ENCODE results near the gene INPP4B. TPM values are rescaled to one million over a fixed set of nuclear protein-coding genes. Genes with fewer than 3 reads are reported as not detected.

INPP4B gene
- total RNA-seq, 1 experiment from 2014 or later, result 25.2 TPM

GRCh38 chr4:142372530-142373260 is 473.4 kb downstream of the INPP4B start:
- no peaks in the 10 kb centered on the region for H3K27me3 ChIP-seq
- H3K4me3 ChIP-seq, result no peak overlapping the region
- no peaks in the 10 kb centered on the region for H3K36me3 ChIP-seq
- H3K9me3 ChIP-seq (replicated peaks), result no peaks in the 10 kb centered on the region
- DNase-seq, result no peak
- H3K27ac ChIP-seq, result no peak overlapping the region
- H3K4me1 ChIP-seq, result peaks cover 5% of the 10 kb centered on the region; the same call in 1 of the 2 replicates

DNA sequence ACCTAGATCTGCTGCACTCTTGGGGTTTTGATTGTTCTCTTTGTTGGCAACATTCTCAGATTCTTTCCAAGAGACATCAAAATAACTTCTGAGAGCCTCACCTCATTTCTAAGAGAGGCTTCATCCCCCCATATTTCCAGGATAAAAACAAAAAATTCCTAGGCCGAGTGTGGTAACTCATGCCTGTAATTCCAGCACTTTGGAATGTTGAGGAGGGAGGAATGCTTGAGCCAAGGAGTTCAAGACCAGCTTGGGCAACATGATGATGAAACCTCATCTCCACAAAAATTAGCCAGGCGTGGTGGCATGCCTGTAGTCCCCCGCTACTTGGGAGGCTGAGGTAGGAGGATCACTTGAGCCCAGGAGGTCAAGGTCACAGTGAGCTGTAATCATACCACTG is 477.0 kb downstream of the INPP4B start:
- no peaks in the 10 kb centered on the region for H3K36me3 ChIP-seq
- no peaks in the 10 kb centered on the region for H3K9me3 ChIP-seq (replicated peaks)
- H3K27ac ChIP-seq, result no peak overlapping the region
- H3K4me1 ChIP-seq, result peaks cover 5% of the 10 kb centered on the region; the same call in 1 of the 2 replicates
- no peaks in the 10 kb centered on the region for H3K27me3 ChIP-seq
- no peak for DNase-seq
- H3K4me3 ChIP-seq, result no peak overlapping the region

- no peaks in the 10 kb centered on the region for H3K27me3 ChIP-seq
- H3K4me3 ChIP-seq, result no peak overlapping the region
- no peak overlapping the region for H3K27ac ChIP-seq
- H3K4me1 ChIP-seq, result no peaks in the 10 kb centered on the region; the same call in 1 of the 2 replicates
- H3K9me3 ChIP-seq (replicated peaks), result no peaks in the 10 kb centered on the region
- DNase-seq, result no peak
- H3K36me3 ChIP-seq, result no peaks in the 10 kb centered on the region
These were observed 478.5 kb downstream of the INPP4B start for GRCh38 chr4:142367418-142368180.

GRCh38 chr4:142366769-142367181 is 479.3 kb downstream of the INPP4B start:
- Histone ChIP-seq H3K9me3 (replicated peaks) (no peaks in the 10 kb centered on the region), H3K4me3 (no peak overlapping the region), H3K36me3 (no peaks in the 10 kb centered on the region), H3K27me3 (no peaks in the 10 kb centered on the region), H3K27ac (no peak overlapping the region), H3K4me1 (no peaks in the 10 kb centered on the region; the same call in 1 of the 2 replicates)
- no peak for DNase-seq

DNA sequence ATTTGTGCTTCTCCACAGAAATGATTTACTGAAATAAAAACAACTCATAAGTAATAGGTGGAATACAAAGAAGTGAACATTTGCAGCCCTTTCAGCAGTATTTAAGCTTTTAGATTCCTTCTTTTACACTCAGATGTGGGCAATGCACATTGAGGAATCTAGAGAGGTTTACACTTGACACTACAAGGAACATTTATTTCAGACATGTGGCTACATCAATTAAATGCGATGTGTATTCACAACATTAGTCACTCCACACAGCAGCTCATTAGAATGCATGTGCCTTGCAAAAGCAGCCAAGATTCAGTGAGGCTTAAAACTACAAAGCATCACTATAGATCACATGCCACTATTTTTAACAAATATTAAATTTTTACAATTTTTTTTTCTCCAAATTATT is 480.7 kb downstream of the INPP4B start:
- Histone ChIP-seq H3K4me3 (no peak overlapping the region), H3K9me3 (replicated peaks) (no peaks in the 10 kb centered on the region), H3K4me1 (no peaks in the 10 kb centered on the region; the same call in 1 of the 2 replicates), H3K36me3 (no peaks in the 10 kb centered on the region), H3K27ac (no peak overlapping the region), H3K27me3 (no peaks in the 10 kb centered on the region)
- DNase-seq, result no peak

DNA sequence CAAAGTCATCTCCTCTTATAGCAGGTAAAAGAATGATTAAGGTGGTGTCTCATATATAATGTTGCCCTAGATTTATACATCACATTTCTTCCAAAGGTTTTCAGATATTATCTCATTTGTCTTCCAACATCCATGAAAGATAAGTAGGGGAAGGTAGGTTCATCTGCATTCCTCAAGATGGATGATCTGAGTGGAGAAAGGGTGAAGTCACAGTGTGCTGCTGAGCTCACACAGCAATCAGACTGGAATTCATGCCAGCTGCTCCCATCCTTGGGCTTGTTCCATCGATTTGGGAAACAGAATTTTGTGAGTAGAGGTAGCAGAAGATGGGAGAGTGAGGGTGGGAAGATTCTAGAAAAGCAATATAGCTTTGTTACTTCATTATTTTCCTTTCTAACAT is 482.4 kb downstream of the INPP4B start:
- no peak overlapping the region for H3K4me3 ChIP-seq
- H3K27ac ChIP-seq, result no peak overlapping the region
- no peaks in the 10 kb centered on the region for H3K9me3 ChIP-seq (replicated peaks)
- no peaks in the 10 kb centered on the region; the same call in 1 of the 2 replicates for H3K4me1 ChIP-seq
- H3K27me3 ChIP-seq, result no peaks in the 10 kb centered on the region
- no peak for DNase-seq
- H3K36me3 ChIP-seq, result no peaks in the 10 kb centered on the region

DNA sequence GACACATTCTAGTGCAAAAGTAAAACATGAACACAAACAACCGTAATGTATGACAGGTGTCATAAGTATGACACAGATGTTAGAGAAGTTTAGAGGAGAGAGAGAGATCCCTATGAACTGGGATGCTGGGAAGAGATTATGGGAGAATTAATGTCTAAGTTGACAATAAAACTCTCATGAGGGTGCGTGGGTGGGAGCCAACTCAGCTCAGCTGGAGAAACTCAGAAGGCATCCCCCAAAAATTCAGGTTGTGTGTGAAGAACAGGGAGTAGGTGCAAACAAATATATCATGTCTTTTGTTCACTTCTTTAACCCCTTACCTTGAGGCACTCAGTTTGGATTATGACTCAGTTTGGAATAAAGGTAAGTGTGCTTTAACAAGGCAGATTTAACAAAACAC is 484.1 kb downstream of the INPP4B start:
- H3K27ac ChIP-seq, result no peak overlapping the region
- H3K27me3 ChIP-seq, result no peaks in the 10 kb centered on the region
- no peaks in the 10 kb centered on the region; the same call in 1 of the 2 replicates for H3K4me1 ChIP-seq
- DNase-seq, result no peak
- H3K4me3 ChIP-seq, result no peak overlapping the region
- no peaks in the 10 kb centered on the region for H3K9me3 ChIP-seq (replicated peaks)
- H3K36me3 ChIP-seq, result no peaks in the 10 kb centered on the region

DNA sequence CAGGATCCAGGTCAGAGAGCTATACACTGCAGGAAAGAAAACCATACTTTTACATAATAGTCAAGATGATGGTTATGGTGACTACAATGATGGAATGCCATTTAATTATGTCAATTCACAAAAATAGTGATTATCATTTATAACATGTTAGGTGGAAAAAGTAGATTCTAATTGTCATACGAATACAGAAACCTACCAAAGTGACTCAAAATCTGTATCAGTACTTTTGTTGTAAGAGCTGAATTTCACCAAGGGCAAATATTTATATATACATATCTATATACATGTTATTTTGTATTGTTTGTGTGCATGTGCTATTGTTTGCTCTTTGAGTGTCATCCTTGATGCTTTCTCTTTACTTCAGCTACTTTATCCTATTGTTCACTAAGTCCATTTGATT is 485.4 kb downstream of the INPP4B start:
- DNase-seq, result no peak
- Histone ChIP-seq H3K27ac (no peak overlapping the region), H3K4me1 (no peaks in the 10 kb centered on the region; the same call in 1 of the 2 replicates), H3K9me3 (replicated peaks) (no peaks in the 10 kb centered on the region), H3K4me3 (no peak overlapping the region), H3K36me3 (no peaks in the 10 kb centered on the region), H3K27me3 (no peaks in the 10 kb centered on the region)

GRCh38 chr4:142358656-142359055 is 487.4 kb downstream of the INPP4B start:
- no peak for DNase-seq
- no peak overlapping the region for H3K27ac ChIP-seq
- no peaks in the 10 kb centered on the region for H3K9me3 ChIP-seq (replicated peaks)
- H3K4me3 ChIP-seq, result no peak overlapping the region
- no peaks in the 10 kb centered on the region for H3K27me3 ChIP-seq
- no peaks in the 10 kb centered on the region; the same call in 1 of the 2 replicates for H3K4me1 ChIP-seq
- H3K36me3 ChIP-seq, result no peaks in the 10 kb centered on the region

- H3K9me3 ChIP-seq (replicated peaks), result no peaks in the 10 kb centered on the region
- peaks cover 8% of the 10 kb centered on the region for H3K4me1 ChIP-seq
- no peak overlapping the region for H3K4me3 ChIP-seq
- no peak for DNase-seq
- H3K27ac ChIP-seq, result no peak overlapping the region
- H3K36me3 ChIP-seq, result no peaks in the 10 kb centered on the region
- H3K27me3 ChIP-seq, result no peaks in the 10 kb centered on the region
These were observed 489.3 kb downstream of the INPP4B start for GRCh38 chr4:142356801-142357200.

- DNase-seq, result no peak
- Histone ChIP-seq H3K4me1 (peaks cover 12% of the 10 kb centered on the region), H3K9me3 (replicated peaks) (no peaks in the 10 kb centered on the region), H3K36me3 (no peaks in the 10 kb centered on the region), H3K27me3 (no peaks in the 10 kb centered on the region), H3K27ac (no peak overlapping the region), H3K4me3 (no peak overlapping the region)
These were observed 489.9 kb downstream of the INPP4B start for GRCh38 chr4:142356118-142356759.

- H3K4me1 ChIP-seq, result peaks cover 19% of the 10 kb centered on the region
- no peak overlapping the region for H3K27ac ChIP-seq
- no peak overlapping the region for H3K4me3 ChIP-seq
- no peaks in the 10 kb centered on the region for H3K36me3 ChIP-seq
- H3K9me3 ChIP-seq (replicated peaks), result no peaks in the 10 kb centered on the region
- DNase-seq, result no peak
- no peaks in the 10 kb centered on the region for H3K27me3 ChIP-seq
These were observed 490.6 kb downstream of the INPP4B start for GRCh38 chr4:142355421-142355930.

- Histone ChIP-seq H3K27ac (no peak overlapping the region), H3K4me1 (peaks cover 24% of the 10 kb centered on the region), H3K27me3 (no peaks in the 10 kb centered on the region), H3K4me3 (no peak overlapping the region), H3K9me3 (replicated peaks) (no peaks in the 10 kb centered on the region), H3K36me3 (no peaks in the 10 kb centered on the region)
- no peak for DNase-seq
These were observed 491.2 kb downstream of the INPP4B start for GRCh38 chr4:142354794-142355420.

DNA sequence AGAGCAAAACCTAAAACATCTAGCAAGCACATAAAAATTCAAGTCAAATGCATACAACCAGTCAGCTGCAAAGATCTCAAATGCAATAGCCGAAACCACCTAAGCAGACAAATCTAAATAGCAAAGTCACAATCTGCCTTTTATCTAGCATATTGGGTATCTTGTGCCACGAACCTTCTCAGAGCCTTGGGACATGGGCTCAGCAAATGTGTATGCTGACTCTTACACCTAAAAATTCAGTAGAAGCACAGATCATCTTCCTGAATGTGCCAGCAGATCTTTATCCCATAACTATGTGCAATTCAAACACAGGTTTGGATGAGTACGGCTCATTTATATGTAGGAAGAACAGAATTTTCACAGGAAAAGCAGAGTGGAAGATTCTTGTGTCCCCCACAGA is 492.1 kb downstream of the INPP4B start:
- Histone ChIP-seq H3K4me3 (no peak overlapping the region), H3K27me3 (no peaks in the 10 kb centered on the region), H3K27ac (no peak overlapping the region), H3K9me3 (replicated peaks) (no peaks in the 10 kb centered on the region), H3K4me1 (peaks cover 24% of the 10 kb centered on the region), H3K36me3 (no peaks in the 10 kb centered on the region)
- DNase-seq, result no peak
